Effector memory CD4-positive, alpha-beta T cell (primary cell): ENCODE data around the gene GBE1.

Source experiments
- DNase-seq, 3 donors: peaks; one replicate each; pipeline ENCODE4 v3.0.0-alpha.2; 2020
- H3K27ac ChIP-seq: 2 replicates; pipeline ENCODE4 v1.7.0; 2013; ENCODE audit warnings: mild to moderate bottlenecking, low read length, moderate library complexity; ENCODE audit not compliant: insufficient read depth, poor library complexity, severe bottlenecking
- H3K27me3 ChIP-seq: replicated peaks from 2 replicates; pipeline ENCODE4 v1.7.0; 2013; ENCODE audit warnings: mild to moderate bottlenecking, low read length; ENCODE audit not compliant: insufficient read depth, control insufficient read depth, poor library complexity, severe bottlenecking
- H3K36me3 ChIP-seq: 2 replicates; pipeline ENCODE4 v1.7.0; 2013; ENCODE audit warnings: mild to moderate bottlenecking, low read length, moderate library complexity; ENCODE audit not compliant: control insufficient read depth, insufficient read depth
- H3K4me1 ChIP-seq: 2 replicates; pipeline ENCODE4 v1.7.0; 2013; ENCODE audit warnings: low read length, mild to moderate bottlenecking; ENCODE audit not compliant: control insufficient read depth, insufficient read depth, poor library complexity, severe bottlenecking
- H3K4me3 ChIP-seq: 2 replicates; pipeline ENCODE4 v1.7.0; 2013; ENCODE audit warnings: low read length, low read depth, mild to moderate bottlenecking; ENCODE audit not compliant: insufficient read depth, poor library complexity, severe bottlenecking
- H3K9me3 ChIP-seq: 2 replicates; pipeline ENCODE4 v1.7.0; 2013; ENCODE audit warnings: mild to moderate bottlenecking, low read length, moderate library complexity; ENCODE audit not compliant: control insufficient read depth
- total RNA-seq, 3 donors: gene quantifications; one replicate each; lab custom pipeline; 2026; lab: John Stamatoyannopoulos, UW

The GBE1 gene
- 12.9 to 15.5 (median 13.7) reads per million in 3 donors for total RNA-seq

DNA sequence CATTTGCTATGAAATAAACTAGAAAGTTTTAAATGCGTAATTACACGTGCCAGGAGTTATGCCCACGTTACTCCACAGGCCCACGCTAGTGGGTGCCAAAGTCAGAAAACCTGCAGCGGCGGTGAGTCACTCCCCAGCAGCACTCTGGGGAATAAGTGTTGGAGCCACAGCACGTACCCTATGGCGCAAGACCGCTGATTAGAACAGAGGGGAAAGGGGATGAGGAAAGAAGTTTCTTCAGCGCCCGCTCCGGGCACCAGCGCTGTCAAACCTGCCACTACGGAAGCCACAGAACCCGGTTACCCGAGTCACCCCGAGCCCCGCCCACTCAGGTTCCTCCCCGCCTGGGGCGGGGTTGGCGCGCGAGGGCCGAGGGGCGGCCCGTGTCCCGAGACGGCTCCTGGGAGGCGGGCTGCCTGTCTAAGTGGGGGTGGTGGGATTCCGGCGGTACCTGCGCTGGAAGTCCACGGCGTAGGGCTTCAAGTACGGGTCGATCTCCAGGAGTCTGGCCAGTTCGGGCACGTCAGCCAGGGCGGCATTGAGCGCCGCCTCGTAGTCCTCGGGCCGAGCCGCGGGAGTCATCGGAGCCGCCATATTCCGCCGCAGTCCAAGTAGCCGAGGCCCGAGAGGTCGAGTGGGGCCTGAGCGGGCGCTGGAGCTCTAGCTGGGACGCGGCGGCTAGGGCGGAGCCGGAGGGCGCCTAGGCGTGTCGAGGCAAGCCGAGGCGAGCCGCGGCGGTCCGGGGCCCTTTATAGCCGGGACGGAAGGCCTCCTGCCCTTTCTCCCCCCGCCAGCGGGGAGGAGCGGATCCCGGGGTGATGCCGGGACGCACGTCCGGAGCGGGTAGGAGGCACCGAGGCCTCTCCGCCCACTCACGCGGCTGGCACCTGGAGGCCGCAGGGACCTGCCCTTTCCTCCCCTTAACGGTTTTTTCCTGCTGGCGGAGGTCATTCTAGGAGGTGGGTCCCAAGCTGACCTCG is at the start of gene GBE1:
GBE1 (minus strand) TSS at position 722 of the 980 bp plus-strand sequence; CDS start at position 594, 128 bp downstream.
- peak; percentile 75 to 82 (median 81) for DNase-seq
- Histone ChIP-seq H3K4me3 (peak within 1 kb of the TSS; percentile 83), H3K27me3 (no peaks in the 10 kb centered on the region), H3K4me1 (peaks cover 6% of the 10 kb centered on the region), H3K36me3 (no peaks in the 10 kb centered on the region), H3K27ac (peak within 1 kb of the TSS; percentile 96), H3K9me3 (no peaks in the 10 kb centered on the region)

DNA sequence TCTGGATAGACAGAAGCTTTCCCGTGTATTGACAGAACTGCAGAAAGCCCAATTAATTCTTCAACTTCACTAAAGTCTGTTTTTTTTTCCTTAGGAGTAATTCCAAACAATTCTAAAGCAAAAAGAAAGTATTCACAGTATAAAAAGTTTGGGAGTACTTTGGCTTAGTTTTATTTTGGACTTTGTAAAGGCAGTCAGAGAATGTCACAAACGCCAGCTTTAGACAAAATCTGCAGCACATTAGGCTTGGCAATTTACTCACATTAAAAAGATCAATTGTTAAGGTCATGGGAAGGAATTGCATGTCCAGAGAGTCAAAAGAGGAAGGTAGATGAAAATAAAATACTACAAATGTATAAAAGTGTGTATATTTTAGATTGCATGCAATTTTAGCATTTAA is 47.5 kb upstream of the GBE1 start:
- Histone ChIP-seq H3K4me3 (no peak overlapping the region), H3K27me3 (no peaks in the 10 kb centered on the region), H3K9me3 (no peaks in the 10 kb centered on the region), H3K36me3 (no peaks in the 10 kb centered on the region), H3K4me1 (no peaks in the 10 kb centered on the region), H3K27ac (no peak overlapping the region)
- no peak for DNase-seq

DNA sequence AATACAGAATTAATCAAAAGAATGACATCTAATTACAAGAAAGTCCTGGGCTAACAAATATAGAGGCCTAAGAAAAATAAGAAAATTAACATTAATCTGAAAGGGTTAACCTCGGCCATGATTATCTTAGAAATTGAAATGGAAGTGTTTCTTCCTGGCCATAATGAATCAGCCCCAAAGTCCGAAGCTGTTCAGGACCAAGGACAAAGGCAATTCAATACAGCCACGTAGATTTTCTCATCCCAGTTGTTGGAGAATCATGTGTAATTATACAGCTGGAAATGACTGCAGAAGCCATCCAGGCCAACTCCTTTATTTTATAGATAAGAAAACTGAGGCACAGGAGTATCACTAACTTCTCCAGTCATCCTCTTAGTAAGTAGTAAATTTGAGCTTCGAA is 38.0 kb upstream of the GBE1 start:
- Histone ChIP-seq H3K4me3 (no peak overlapping the region), H3K36me3 (no peaks in the 10 kb centered on the region), H3K4me1 (no peaks in the 10 kb centered on the region), H3K9me3 (no peaks in the 10 kb centered on the region), H3K27ac (no peak overlapping the region), H3K27me3 (no peaks in the 10 kb centered on the region)
- DNase-seq, result no peak

DNA sequence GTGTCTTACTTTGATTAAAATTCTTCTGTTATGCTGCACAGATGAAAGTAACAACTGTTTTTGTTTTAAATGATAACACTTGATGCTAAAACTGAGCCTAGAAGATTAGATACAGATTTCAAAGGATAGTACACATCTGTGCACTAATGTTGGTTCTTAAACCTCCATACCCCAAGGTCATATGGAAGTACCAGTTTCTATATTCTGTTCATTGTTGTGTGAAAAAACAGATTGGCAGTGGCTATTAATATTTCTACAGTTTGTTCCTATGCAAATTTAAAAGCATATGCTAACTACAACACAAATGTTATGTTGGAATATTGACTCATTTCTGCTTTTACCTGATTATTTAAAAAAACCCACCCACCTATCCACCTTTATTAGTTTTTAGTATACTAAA is 32.0 kb upstream of the GBE1 start:
- no peak overlapping the region for H3K27ac ChIP-seq
- H3K9me3 ChIP-seq, result no peaks in the 10 kb centered on the region
- H3K36me3 ChIP-seq, result no peaks in the 10 kb centered on the region
- H3K4me3 ChIP-seq, result no peak overlapping the region
- no peaks in the 10 kb centered on the region for H3K27me3 ChIP-seq
- H3K4me1 ChIP-seq, result no peaks in the 10 kb centered on the region
- DNase-seq, result no peak

- Histone ChIP-seq H3K9me3 (no peaks in the 10 kb centered on the region), H3K27me3 (no peaks in the 10 kb centered on the region), H3K4me3 (no peak overlapping the region), H3K4me1 (no peaks in the 10 kb centered on the region), H3K36me3 (no peaks in the 10 kb centered on the region), H3K27ac (no peak overlapping the region)
- DNase-seq, result no peak
Measured at GRCh38 chr3:81790117-81790516, 28.7 kb upstream of the GBE1 start.

- H3K27ac ChIP-seq, result no peak overlapping the region
- no peak overlapping the region for H3K4me3 ChIP-seq
- no peaks in the 10 kb centered on the region for H3K9me3 ChIP-seq
- no peak for DNase-seq
- H3K36me3 ChIP-seq, result no peaks in the 10 kb centered on the region
- no peaks in the 10 kb centered on the region for H3K4me1 ChIP-seq
- H3K27me3 ChIP-seq, result no peaks in the 10 kb centered on the region
Measured at GRCh38 chr3:81789691-81790090, 28.2 kb upstream of the GBE1 start.

DNA sequence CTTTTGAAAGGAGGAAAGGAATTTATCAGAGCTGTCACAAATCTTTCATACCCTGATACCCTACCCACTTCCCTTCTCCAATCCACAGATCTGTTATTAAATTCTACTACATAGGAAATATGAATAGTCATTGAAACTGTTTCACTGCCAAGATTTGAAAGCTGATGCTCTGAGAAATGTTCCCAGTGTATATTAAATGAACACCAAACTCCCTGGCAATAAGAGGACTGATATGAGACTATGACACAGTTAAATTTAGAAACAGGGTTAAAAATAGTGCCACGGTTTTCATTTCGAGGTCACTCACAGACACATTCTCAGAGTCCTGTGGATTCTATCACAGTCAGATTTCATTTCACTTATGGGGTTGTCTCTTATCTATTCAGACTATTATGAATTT is 27.2 kb upstream of the GBE1 start:
- Histone ChIP-seq H3K27me3 (no peaks in the 10 kb centered on the region), H3K27ac (no peak overlapping the region), H3K9me3 (no peaks in the 10 kb centered on the region), H3K36me3 (no peaks in the 10 kb centered on the region), H3K4me3 (no peak overlapping the region), H3K4me1 (no peaks in the 10 kb centered on the region)
- DNase-seq, result no peak

GRCh38 chr3:81788044-81788443 is 26.6 kb upstream of the GBE1 start:
- no peaks in the 10 kb centered on the region for H3K36me3 ChIP-seq
- no peak overlapping the region for H3K27ac ChIP-seq
- H3K4me3 ChIP-seq, result no peak overlapping the region
- no peaks in the 10 kb centered on the region for H3K9me3 ChIP-seq
- no peaks in the 10 kb centered on the region for H3K4me1 ChIP-seq
- no peaks in the 10 kb centered on the region for H3K27me3 ChIP-seq
- no peak for DNase-seq

- Histone ChIP-seq H3K4me3 (no peak overlapping the region), H3K27ac (no peak overlapping the region), H3K4me1 (no peaks in the 10 kb centered on the region), H3K36me3 (no peaks in the 10 kb centered on the region), H3K9me3 (no peaks in the 10 kb centered on the region), H3K27me3 (no peaks in the 10 kb centered on the region)
- DNase-seq, result no peak
Measured at GRCh38 chr3:81782585-81782984, 21.1 kb upstream of the GBE1 start.

DNA sequence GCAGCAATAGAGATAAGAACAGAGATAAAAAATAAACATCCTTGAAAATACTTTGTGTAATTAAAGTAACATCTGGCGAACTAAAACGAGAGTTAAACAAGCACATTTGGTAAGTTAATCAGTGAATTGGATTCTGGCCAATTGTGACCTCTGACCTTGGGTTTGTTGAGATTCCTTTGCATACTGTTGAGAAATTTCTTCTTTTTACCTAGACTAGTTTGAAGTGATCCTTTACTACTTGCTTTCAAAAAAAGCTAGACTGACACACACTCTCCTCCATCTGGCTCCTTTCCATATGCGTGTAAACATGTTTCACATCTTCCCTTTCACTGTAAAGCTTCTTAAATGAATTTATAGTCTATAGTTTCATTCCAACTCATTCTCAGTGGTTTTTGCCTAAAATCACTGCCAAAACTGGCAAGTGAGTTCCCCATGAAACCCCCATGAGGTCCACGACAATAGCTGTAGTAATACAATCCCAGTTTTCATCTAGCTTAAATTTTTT is 17.3 kb upstream of the GBE1 start:
- no peaks in the 10 kb centered on the region for H3K4me1 ChIP-seq
- DNase-seq, result no peak

More for the DNA sequence above, 17.3 kb upstream of the GBE1 start:
- Histone ChIP-seq H3K27ac (no peak overlapping the region), H3K36me3 (no peaks in the 10 kb centered on the region), H3K9me3 (no peaks in the 10 kb centered on the region), H3K4me3 (no peak overlapping the region), H3K27me3 (no peaks in the 10 kb centered on the region)
